GM18870 (cell line): ENCODE data around the gene OPRD1.
A peak's percentile ranks its signal among the peaks of the same experiment; 100 is the strongest.
"Not testable (repeated sequence)": the region's sequence is repeated elsewhere in the genome, so short reads cannot be mapped to it uniquely, and the experiment has no call there.

Experiments
- ATAC-seq: cut with Tn5 transposase; IDR thresholded peaks from one replicate; pipeline ENCODE4 v1.9.1; 2021; ENCODE audit warnings: moderate library complexity; ENCODE audit not compliant: unreplicated experiment

OPRD1 gene

GRCh38 chr1:28840928-28841544 is 29.1 kb downstream of the OPRD1 start:
- no peak for ATAC-seq

- ATAC-seq: no peak
Measured at GRCh38 chr1:28845786-28846543, 34.0 kb downstream of the OPRD1 start.

- not testable (repeated sequence) for ATAC-seq
Measured at GRCh38 chr1:28847207-28847606, 35.2 kb downstream of the OPRD1 start.

DNA sequence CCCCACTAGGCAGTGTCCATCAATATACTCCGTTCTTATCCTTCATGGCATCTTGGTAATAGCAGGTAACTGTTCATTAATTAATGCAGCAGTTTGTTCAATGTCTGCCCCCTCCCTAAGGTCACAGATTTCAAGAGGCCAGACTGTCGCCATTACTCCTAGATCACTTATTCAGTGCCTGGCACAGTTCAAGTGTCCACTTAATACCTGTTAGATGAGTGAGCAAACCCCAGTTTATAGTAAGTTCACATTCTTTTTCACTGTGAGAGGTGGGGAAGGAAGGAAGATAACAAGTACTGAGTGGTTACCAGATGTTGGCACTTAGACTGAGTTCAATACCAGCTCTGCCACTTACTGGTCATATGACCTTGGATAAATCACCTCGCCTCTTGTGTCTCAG is 36.4 kb downstream of the OPRD1 start:
- ATAC-seq: no peak

- no peak for ATAC-seq
Measured at GRCh38 chr1:28853093-28853742, 41.2 kb downstream of the OPRD1 start.

- ATAC-seq: not testable (repeated sequence)
Measured at GRCh38 chr1:28854406-28854805, 42.4 kb downstream of the OPRD1 start.

DNA sequence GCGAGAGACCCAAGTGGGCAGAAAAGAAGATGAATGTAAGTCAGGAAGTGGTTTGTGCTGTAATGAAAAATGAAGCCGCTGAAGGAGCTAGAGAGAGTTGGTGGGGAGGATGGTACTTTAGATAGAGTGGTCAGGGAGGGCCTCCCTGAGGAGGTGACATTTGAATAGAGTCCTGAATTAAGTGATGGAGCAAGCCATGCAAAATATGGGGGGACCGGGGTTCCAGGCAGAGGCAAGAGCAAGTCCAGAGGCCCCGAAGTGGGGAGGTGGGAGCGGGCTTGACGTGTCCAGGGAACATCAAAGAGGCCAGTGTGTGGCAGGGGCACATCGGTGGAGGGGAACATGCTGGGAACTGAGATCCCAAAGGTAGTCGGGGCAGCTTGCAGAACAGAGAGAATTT is 43.1 kb downstream of the OPRD1 start:
- ATAC-seq: no peak

DNA sequence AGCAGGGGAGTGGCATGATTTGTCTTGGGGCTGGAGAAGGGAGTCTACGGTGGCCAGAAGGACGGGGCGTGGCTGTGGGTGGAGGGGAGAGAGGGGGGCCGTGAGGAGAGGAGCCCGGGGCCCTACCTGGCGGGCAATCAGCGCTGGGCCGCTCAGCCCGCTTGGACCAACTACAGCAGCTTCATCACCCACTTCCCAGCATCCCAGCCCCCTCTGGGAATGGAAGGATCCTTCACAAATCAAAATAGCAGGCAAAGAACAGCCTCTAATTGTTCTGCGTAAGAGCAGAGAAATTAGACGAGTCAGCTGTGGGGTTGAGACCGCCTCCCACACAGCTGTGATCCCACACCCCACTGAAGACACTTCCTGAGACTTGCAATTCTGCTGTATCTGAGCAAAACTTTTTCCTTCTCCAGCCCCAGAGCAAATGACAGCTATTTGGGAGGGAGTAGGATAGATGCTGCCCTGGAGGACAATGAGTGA is 43.5 kb downstream of the OPRD1 start:
- ATAC-seq: no peak

DNA sequence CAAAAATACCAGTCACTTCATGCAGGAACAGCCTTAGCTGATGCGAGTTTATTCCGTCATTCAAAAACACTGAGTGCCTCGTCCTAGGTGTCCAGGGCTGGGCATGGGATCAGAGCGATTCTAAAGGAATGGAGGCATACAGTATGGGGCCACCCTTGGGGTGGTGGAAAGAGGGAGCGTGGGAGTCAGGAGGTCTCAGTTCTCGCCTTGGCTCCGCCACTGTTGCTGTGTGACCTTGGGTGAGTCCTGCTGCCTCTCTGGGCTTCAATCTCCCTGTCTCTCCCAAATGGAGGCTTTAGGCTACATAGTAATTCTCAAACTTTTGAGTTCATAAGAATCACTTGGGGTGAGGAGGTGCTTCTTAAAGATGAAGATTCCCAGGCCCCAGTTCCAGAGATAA is 44.0 kb downstream of the OPRD1 start:
- no peak for ATAC-seq

GRCh38 chr1:28860332-28861073 is 48.5 kb downstream of the OPRD1 start:
- ATAC-seq: no peak

DNA sequence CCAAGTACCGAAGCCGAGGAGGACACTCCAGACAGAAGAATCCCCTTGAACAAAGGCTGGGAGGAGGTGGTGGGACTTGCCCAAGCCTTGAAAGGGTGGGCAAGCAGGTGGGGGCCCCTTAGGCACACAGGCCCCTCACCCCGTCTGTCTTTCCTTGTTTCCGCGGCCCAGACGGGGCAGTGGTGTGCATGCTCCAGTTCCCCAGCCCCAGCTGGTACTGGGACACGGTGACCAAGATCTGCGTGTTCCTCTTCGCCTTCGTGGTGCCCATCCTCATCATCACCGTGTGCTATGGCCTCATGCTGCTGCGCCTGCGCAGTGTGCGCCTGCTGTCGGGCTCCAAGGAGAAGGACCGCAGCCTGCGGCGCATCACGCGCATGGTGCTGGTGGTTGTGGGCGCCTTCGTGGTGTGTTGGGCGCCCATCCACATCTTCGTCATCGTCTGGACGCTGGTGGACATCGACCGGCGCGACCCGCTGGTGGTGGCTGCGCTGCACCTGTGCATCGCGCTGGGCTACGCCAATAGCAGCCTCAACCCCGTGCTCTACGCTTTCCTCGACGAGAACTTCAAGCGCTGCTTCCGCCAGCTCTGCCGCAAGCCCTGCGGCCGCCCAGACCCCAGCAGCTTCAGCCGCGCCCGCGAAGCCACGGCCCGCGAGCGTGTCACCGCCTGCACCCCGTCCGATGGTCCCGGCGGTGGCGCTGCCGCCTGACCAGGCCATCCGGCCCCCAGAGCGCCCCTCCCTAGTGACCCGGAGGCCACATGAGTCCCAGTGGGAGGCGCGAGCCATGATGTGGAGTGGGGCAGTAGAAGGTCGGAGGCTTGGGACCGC is 50.8 kb downstream of the OPRD1 start:
- no peak for ATAC-seq

DNA sequence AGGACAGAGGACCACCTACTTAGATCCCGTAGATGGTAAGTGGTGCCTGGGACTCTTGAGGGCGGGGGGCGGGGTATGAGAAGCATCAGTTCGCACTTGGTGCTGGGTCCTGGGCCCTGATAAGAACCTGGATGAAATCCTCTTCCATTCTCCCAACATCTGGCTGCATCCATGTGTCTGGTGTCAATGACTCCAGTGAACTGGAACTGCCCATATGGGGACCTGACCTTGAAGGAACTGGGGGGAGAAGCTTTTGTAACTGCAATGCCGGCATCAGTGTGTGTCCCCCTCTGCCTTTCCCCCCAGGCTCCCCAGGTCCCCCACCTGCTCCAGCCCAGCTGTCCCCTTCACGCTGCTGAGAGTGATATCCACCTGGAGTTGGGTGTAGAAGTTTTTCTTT is 52.7 kb downstream of the OPRD1 start:
- ATAC-seq: no peak

DNA sequence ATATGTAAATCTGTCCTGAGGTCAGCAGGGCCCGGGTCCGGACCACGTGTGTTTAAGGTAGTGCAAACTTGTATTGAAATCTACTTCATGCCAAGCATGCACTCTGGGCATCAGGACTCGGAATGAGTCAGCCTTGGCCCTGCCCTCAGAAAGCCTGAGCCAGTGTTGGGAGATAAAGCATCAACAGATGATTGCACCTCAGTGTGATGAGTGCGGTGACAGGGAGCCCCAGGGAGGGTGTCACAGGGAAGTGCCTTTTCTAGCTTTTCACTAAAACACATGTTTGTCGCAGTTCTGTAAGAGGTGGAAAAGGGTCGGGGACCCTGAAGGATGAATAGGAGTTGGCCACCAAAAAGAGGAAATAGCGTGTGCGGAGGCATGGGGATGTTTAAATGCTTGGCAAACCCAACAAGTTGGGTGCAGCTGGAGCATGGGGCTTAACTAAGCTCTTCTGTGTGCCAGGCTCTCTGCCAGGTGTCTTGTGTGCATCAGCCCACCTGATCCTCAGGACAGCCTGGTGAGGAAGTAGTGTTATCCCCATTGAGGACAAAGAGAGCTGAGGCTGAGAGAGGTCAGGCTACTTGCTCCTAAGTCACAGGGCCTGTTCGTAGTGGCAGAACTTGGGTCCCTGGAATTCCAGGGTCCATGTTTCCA is 54.2 kb downstream of the OPRD1 start:
- no peak for ATAC-seq

- ATAC-seq: no peak
Measured at GRCh38 chr1:28867850-28868249, 55.9 kb downstream of the OPRD1 start.

DNA sequence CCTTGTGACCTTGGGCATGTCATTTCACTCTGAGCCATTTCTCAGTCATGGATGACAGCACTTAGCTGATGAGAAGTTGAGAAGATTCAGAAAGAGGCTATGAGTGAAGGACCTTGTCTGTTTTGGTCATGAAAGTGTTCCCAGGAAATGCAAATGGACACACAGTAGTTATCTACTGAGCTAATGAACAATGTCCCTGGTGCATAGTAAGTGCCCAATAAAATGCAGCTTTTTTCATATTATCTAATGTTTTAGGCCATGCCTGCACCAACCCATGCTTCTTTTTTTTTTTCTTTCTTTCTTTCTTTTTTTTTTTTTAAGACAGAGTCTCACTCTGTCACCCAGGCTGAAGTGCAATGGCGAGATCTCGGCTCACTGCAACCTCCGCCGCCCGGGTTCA is 58.0 kb downstream of the OPRD1 start:
- no peak for ATAC-seq

GRCh38 chr1:28871631-28872401 is 59.8 kb downstream of the OPRD1 start:
- ATAC-seq: no peak

- not testable (repeated sequence) for ATAC-seq
Measured at GRCh38 chr1:28875134-28875533, 63.2 kb downstream of the OPRD1 start.

DNA sequence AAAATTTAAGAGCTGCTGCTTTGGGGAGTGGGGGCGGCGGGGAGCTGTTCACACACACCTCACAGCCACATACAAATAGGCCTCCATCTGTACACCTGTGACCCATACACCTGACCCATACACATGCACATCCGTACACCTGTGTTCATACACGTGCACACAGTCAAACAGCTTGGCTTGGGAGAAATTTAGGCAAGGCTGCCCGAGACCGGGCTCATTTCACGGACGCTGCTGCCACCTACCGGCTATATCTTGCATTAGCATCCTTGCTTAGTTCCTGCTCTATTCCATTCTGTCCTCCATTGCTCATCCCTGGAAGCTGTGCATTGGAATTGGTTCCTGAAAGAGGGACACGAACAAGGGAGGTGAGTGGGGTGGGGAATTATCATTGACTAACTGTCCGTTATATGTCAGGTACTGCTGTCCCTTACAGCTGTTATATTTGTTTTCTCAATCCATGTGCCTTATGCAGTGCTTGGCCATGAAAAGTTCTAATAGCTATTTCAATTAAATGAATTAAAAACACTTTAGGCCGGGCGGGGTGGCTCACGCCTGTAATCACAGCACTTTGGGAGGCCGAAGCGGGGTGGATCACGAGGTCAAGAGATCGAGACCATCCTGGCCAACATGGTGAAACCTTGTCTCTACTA is 65.3 kb downstream of the OPRD1 start:
- peak; percentile 45 for ATAC-seq

- ATAC-seq: no peak
Measured at GRCh38 chr1:28878796-28879195, 66.8 kb downstream of the OPRD1 start.
